HG03025 (cell line): ENCODE results near the gene MAEA.
"Not testable (repeated sequence)": the region's sequence is repeated elsewhere in the genome, so short reads cannot be mapped to it uniquely, and the experiment has no call there.

ENCODE experiments used
- ATAC-seq: cut with Tn5 transposase; IDR thresholded peaks from one replicate; pipeline ENCODE4 v1.9.1; 2021; ENCODE audit warnings: mild to moderate bottlenecking, moderate library complexity; ENCODE audit not compliant: unreplicated experiment, low FRiP score

The MAEA gene

DNA sequence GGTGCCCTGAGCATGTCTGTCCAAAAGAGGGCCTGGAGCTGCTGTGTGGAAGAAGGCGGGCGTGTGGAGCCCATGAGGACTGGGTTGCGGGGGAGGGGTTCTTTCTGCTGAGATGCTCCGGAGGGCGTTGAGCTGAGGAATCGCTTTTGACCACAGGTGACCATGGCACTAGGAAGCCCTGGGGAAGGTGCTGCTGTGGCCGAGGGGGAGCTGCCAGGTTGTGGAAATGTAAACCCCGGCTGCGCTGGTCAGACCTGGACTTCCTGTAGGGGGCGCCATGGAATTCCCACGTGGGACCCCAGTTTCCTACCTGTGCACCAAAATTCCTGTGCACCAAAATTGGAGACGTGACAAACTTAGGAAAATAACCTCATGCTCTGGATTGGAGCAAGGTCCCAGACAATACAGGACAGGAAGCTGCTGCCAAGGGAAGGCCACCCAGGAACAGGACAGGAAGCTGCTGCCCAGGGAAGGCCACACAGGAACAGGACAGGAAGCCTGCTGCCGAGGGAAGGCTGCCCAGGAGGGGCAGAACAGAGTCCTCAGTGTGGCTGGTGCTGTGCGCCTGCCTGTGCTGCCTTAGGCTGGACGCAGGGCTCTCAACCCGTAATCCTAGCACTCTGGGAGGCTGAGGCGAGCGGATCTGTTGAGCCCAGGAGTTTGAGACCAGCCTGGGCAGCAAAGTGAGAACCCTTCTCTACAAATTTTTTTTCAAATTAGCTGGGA, 29.0 kb downstream of the MAEA start:
- ATAC-seq: no peak

DNA sequence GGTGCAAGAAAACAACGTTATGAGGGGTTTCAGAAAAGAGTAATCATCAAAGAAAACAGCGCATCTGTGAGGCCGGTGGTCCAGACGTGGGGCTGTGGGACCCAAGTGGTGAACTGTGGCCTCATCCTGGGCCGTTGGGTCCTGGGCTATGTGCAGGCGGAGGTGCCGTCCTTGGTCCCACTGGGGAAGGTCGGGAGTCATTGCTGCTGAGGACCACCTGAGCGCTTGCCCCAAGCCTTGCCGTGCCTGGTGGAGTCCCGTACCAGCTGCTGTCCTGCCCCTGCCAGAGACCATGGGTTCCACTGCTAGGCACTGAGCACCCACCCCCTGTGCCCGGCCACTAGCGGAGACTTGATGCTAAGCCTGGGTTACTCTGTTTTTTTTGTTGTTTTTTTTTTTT, 31.8 kb downstream of the MAEA start:
- ATAC-seq: no peak

DNA sequence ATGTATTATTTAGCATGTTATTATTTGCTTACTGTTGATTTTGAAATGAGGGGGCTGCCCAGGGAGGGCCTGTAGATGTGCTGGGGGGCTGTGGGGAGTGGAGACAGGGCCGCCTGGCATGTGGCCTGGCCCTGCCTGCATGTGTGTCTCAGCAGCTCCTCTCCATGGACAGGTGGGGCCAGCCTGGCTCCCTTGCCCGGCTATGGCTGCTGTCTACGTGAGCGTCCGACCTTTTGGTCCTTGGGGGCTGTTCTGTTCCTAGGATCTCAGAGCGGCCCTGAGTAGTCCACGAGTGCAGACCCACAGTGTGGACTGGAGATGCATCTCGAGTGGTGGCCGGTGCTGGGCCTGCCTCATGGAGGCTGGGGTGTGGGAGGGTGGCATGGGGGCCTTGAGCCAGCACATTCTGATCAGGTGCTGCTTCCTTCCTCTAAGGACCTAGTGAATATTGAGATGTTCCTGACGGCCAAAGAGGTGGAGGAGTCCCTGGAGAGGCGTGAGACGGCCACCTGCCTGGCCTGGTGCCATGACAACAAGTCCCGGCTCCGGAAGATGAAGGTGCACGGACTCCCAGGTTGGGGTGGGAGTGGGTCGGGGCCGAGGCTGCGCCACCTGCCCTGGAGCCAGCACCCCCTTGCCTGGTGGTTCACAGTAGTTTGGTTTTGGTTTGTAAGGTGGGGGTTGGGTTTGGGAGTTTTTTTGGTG, 32.4 kb downstream of the MAEA start:
- no peak for ATAC-seq

DNA sequence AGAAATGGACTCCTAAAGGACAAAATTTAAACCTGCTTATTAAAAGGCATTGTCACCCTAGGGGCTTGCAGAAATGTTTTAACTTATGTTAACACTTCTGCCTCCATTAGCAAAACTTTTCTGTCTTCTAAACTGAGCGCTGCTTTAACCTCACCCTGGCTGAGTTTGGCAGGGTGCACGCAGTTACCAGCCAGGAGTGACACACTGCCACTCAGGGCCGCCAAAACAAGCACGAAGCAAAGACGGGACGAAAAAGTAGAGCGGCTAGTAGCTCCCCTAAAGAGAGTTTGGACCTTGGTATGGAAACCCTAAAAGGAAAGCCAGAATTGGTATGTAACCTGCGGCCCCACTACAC, 33.6 kb downstream of the MAEA start:
- ATAC-seq: no peak

- ATAC-seq: no peak
Observed at GRCh38 chr4:1323635-1324442, 34.1 kb downstream of the MAEA start.

DNA sequence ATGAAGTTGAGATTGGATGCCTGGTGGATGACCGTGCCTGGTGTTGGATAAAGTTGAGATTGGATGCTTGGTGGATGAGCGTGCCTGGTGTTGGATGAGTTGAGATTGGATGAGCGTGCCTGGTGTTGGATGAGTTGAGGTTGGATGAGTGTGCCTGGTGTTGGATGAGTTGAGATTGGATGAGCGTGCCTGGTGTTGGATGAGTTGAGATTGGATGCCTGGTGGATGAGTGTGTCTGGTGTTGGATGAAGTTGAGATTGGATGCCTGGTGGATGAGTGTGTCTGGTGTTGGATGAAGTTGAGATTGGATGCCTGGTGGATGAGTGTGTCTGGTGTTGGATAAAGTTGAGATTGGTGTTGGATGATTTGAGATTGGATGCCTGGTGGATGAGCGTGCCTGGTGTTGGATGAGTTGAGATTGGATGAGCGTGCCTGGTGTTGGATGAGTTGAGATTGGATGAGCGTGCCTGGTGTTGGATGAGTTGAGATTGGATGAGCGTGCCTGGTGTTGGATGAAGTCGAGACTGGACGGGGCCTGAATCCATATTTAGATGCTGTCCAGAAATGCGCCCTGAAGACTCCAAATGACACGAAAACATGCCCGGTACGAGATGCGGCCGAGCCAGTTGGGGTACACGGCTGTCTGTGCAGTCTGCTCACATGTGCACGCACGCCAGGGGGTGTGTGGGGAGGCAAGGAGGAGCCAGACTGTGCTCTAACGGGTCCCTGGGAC, 34.9 kb downstream of the MAEA start:
- not testable (repeated sequence) for ATAC-seq

- no peak for ATAC-seq
Observed at GRCh38 chr4:1325176-1325480, 35.4 kb downstream of the MAEA start.

- no peak for ATAC-seq
Observed at GRCh38 chr4:1325681-1326635, 36.3 kb downstream of the MAEA start.

DNA sequence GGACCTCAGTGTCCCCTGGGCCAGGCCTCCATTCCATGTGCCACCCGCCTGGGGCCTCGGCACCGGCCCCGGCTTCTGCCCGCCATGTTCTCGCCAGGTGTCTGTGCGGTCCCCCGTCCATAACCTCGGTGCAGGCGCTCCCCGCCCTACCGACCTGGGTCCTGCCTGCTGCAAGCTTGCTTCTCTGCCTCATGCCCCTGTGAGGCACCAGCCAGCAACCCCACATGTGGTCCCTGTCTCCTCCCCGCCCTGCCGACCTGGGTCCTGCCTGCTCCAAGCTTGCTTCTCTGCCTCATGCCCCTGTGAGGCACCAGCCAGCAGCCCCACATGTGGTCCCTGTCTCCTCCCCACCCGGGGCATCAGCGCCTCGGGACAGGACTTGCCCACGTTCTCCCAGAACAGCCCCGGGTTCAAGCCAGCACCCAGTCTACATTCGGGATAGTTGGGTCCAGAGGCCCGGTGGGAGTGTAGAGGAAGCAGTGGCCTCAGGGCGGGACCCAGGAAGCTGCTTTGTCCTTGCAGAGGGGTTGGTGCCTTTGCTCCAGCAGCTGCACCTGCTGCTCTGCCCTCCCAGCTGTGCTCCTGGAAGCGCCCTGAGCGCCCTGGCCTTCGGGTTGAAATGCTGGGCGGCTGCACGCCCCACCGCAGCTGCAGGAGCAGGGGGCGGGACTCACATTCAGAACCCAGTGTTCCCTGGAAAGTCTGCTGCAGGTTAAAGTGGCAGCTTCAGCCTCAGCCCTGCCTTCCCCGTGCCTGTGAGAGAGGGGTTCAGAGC, 37.2 kb downstream of the MAEA start:
- ATAC-seq: no peak

- no peak for ATAC-seq
Observed at GRCh38 chr4:1327526-1328266, 38.0 kb downstream of the MAEA start.

- ATAC-seq: no peak
Observed at GRCh38 chr4:1328267-1329155, 38.8 kb downstream of the MAEA start.

- no peak for ATAC-seq
Observed at GRCh38 chr4:1329408-1330371, 40.0 kb downstream of the MAEA start.

DNA sequence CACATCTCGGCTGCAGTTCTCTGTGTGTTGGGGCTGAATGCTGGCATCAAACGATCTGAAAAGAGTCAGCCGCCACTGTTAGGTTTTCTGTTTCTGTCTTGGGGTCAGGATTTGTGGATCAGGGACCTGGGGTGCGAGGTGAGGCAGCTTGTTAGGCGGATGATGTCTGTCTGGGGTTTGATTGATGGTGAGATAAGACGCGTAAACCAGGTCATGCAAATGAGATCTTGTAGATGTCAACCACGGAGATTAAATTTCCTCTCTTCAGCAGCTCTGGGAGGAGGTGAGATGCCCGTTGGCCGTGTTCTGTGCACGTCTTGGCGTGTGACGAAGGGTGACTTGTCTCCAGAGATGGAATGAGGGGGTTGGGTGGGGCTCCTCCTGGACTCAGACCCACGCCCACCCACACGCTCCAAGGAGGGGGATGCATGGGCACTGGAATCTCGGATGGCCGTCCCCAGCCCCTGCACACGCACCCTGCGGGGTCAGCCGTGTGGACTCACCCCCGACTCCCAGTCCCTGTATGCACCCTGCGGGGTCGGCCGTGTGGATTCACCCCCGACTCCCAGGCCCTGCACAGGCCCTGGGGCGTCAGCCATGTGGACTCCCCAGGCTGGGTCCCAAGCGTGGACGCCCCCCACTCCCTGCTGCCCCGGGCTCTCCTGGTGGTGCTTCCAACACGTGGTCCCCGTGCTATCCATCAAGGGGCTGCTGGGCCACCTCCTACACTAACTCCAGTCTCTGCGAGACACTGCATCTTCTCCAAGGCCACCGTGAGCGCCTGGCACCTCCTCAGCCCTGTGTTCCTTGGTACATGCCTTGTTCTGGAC, 41.3 kb downstream of the MAEA start:
- no peak for ATAC-seq

DNA sequence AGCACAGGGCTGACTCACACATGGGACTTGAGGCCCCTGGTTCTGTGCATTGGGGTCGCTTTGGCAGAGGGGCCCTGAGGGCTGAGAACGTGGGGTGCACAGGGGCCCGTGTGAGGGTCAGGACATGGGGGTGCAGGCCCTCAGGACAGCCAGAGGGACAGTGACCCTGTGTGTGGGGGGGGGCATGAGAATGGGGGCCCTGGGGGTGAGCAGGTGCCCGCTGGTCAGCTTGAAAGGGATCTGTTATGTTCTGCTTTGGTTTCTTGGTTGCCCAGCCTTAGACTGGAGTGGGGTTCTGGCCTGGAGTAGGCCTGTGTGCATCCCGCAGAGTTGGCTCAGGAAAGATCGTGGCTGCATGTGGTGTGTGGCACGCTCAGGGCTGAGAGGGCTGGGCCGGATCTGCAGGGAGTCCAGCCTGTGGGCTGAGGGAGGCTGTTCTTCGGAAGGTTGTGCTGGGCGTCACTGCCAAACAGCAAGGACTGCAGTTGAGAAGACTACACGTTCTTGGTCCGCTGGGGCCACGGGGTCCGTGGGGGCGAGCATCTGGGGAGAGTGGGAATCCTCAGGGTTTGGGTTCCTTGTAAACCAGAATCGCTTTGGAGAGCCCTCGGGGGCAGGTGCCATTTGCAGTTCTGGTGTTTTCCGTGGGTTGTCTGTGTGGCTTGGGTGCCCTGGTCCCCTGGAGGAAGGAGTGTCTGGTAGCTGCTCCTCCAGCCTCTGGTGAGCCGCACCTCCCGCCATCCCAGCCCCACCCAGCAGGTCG, 42.1 kb downstream of the MAEA start:
- no peak for ATAC-seq

GRCh38 chr4:1332686-1333085, 43.0 kb downstream of the MAEA start:
- no peak for ATAC-seq
